Mesenchymal stem cell (in vitro differentiated cells and primary cell): ENCODE data around the gene COL4A2.
A peak's percentile ranks its signal among the peaks of the same experiment; 100 is the strongest.

Experiments used
- DNase-seq: peaks from one replicate; pipeline ENCODE4 v3.0.0-alpha.2; 2013
- H2AFZ ChIP-seq: one replicate; pipeline ENCODE4 v1.6.1; 2013; ENCODE audit warnings: low read depth, mild to moderate bottlenecking, control low read depth, inconsistent platforms, low read length, moderate library complexity
- H2AK5ac ChIP-seq: 2 replicates; pipeline ENCODE4 v1.6.1; 2013; ENCODE audit warnings: low read length, moderate library complexity, mild to moderate bottlenecking, inconsistent platforms; ENCODE audit not compliant: severe bottlenecking
- H2BK120ac ChIP-seq: one replicate; pipeline ENCODE4 v1.6.1; 2013; ENCODE audit warnings: low read depth, mild to moderate bottlenecking, inconsistent platforms, low read length, moderate library complexity
- H2BK12ac ChIP-seq, 2 experiments: one replicate each; pipeline ENCODE4 v1.6.1; 2013; ENCODE audit warnings: inconsistent platforms in 2 of 2, low read length in 2 of 2, mild to moderate bottlenecking in 2 of 2, moderate library complexity in 2 of 2, control low read depth in 1 of 2
- H2BK15ac ChIP-seq: one replicate; pipeline ENCODE4 v1.6.1; 2013; ENCODE audit warnings: mild to moderate bottlenecking, low read depth, inconsistent platforms; ENCODE audit not compliant: poor library complexity, severe bottlenecking
- H2BK5ac ChIP-seq: 2 replicates; pipeline ENCODE4 v1.6.1; 2013; ENCODE audit warnings: low read depth, mild to moderate bottlenecking, low read length, control low read depth, inconsistent platforms; ENCODE audit not compliant: poor library complexity, severe bottlenecking
- H3K14ac ChIP-seq, 2 experiments: one replicate each; pipeline ENCODE4 v1.6.1; 2013; ENCODE audit warnings: inconsistent platforms in 2 of 2, low read length in 2 of 2, control low read depth in 1 of 2, mild to moderate bottlenecking in 1 of 2, moderate library complexity in 1 of 2
- H3K18ac ChIP-seq, 2 experiments: one replicate each; pipeline ENCODE4 v1.6.1; 2013; ENCODE audit warnings: inconsistent platforms in 2 of 2, low read length in 2 of 2, control low read depth in 1 of 2, low read depth in 1 of 2, mild to moderate bottlenecking in 1 of 2
- H3K23ac ChIP-seq, 2 experiments: one replicate each; pipeline ENCODE4 v1.6.1; 2013; ENCODE audit warnings: inconsistent platforms in 2 of 2, low read length in 2 of 2, mild to moderate bottlenecking in 2 of 2, moderate library complexity in 2 of 2, control low read depth in 1 of 2
- H3K27ac ChIP-seq: 2 replicates; pipeline ENCODE4 v1.5.1; 2013; ENCODE audit warnings: mild to moderate bottlenecking, moderate library complexity, low read length, control low read depth, inconsistent platforms; ENCODE audit not compliant: poor library complexity, severe bottlenecking
- H3K27me3 ChIP-seq, 2 experiments: 2 replicates each; pipeline versions ENCODE4 v1.6.1 to v1.7.0; 2013; ENCODE audit warnings: low read length in 2 of 2, mild to moderate bottlenecking in 2 of 2, moderate library complexity in 2 of 2, control low read depth in 1 of 2, inconsistent platforms in 1 of 2; ENCODE audit not compliant: control insufficient read depth in 1 of 2, insufficient read depth in 1 of 2
- H3K36me3 ChIP-seq, 2 experiments: 2 replicates each; pipeline versions ENCODE4 v1.6.1 to v1.7.0; 2013; ENCODE audit warnings: low read length in 2 of 2, control low read depth in 1 of 2, inconsistent platforms in 1 of 2, low read depth in 1 of 2, mild to moderate bottlenecking in 1 of 2; ENCODE audit not compliant: insufficient read depth in 2 of 2, control insufficient read depth in 1 of 2
- H3K4ac ChIP-seq, 2 experiments: one replicate each; pipeline ENCODE4 v1.6.1; 2013; ENCODE audit warnings: inconsistent platforms in 2 of 2, low read length in 2 of 2, mild to moderate bottlenecking in 2 of 2, moderate library complexity in 2 of 2, control low read depth in 1 of 2, low read depth in 1 of 2
- H3K4me1 ChIP-seq: 2 replicates; pipeline ENCODE4 v1.6.1; 2013; ENCODE audit warnings: low read depth, low read length, control low read depth; ENCODE audit not compliant: control insufficient read depth, insufficient read depth
- H3K4me2 ChIP-seq: 2 replicates; pipeline ENCODE4 v1.6.1; 2013; ENCODE audit warnings: low read length, mild to moderate bottlenecking, inconsistent platforms; ENCODE audit not compliant: poor library complexity, severe bottlenecking
- H3K4me3 ChIP-seq, 2 experiments: 2 replicates each; pipeline versions ENCODE4 v1.5.1 to v1.7.0; 2013; ENCODE audit warnings: low read length in 2 of 2, mild to moderate bottlenecking in 2 of 2, control low read depth in 1 of 2, low read depth in 1 of 2; ENCODE audit not compliant: insufficient read depth in 1 of 2
- H3K79me1 ChIP-seq: replicated peaks from 2 replicates; pipeline ENCODE4 v1.6.1; 2013; ENCODE audit warnings: mild to moderate bottlenecking, control low read depth, low read length, inconsistent platforms; ENCODE audit not compliant: poor library complexity, severe bottlenecking
- H3K9ac ChIP-seq: 2 replicates; pipeline ENCODE4 v1.7.0; 2013; ENCODE audit warnings: mild to moderate bottlenecking, low read length, moderate library complexity
- H3K9me3 ChIP-seq: 2 replicates; pipeline ENCODE4 v1.7.0; 2013; ENCODE audit warnings: mild to moderate bottlenecking, low read length; ENCODE audit not compliant: control insufficient read depth
- H4K8ac ChIP-seq: one replicate; pipeline ENCODE4 v1.6.1; 2013; ENCODE audit warnings: inconsistent platforms, mild to moderate bottlenecking, low read length, moderate library complexity
- H4K91ac ChIP-seq: one replicate; pipeline ENCODE4 v1.6.1; 2013; ENCODE audit warnings: mild to moderate bottlenecking, low read length, inconsistent platforms
- WGBS: methylation state at CpG from one replicate; pipeline ENCODE4 v1.1.7; 2013; ENCODE audit warnings: mixed read lengths; 5-methylcytosine and 5-hydroxymethylcytosine counted together

Gene COL4A2

GRCh38 chr13:110454956-110455355 is 147.9 kb downstream of the COL4A2 start:
- no peak overlapping the region for H3K4me3 ChIP-seq
- peak overlapping the region; percentile 4 for H4K8ac ChIP-seq
- WGBS: 91% methylated on average over 14 of the region's 14 CpGs
- H3K14ac ChIP-seq: no peak overlapping the region
- no peak overlapping the region for H2AK5ac ChIP-seq
- peaks cover 26 to 64% of the 10 kb centered on the region in 2 experiments for H3K36me3 ChIP-seq
- H3K18ac ChIP-seq: peak overlapping the region in 1 of 2 experiments; percentile 22
- no peak for DNase-seq
- no peaks in the 10 kb centered on the region for H3K27me3 ChIP-seq
- H3K4ac ChIP-seq: no peak overlapping the region
- no peak overlapping the region for H3K9ac ChIP-seq
- H2BK120ac ChIP-seq: no peak overlapping the region
- no peak overlapping the region for H2AFZ ChIP-seq
- no peak overlapping the region for H3K4me2 ChIP-seq
- peaks cover 10% of the 10 kb centered on the region for H3K79me1 ChIP-seq
- peaks cover 8% of the 10 kb centered on the region for H3K4me1 ChIP-seq
- H2BK5ac ChIP-seq: no peak overlapping the region
- no peak overlapping the region for H2BK12ac ChIP-seq
- H3K9me3 ChIP-seq: no peaks in the 10 kb centered on the region
- peak overlapping the region; percentile 8 for H4K91ac ChIP-seq
- no peak overlapping the region for H3K23ac ChIP-seq
- no peak overlapping the region for H2BK15ac ChIP-seq
- H3K27ac ChIP-seq: no peak overlapping the region

GRCh38 chr13:110455444-110455843 is 148.4 kb downstream of the COL4A2 start:
- Histone ChIP-seq H2BK15ac (no peak overlapping the region), H3K27me3 (no peaks in the 10 kb centered on the region), H3K23ac (no peak overlapping the region), H3K79me1 (peaks cover 8% of the 10 kb centered on the region), H2BK120ac (no peak overlapping the region), H3K4me2 (no peak overlapping the region), H3K14ac (no peak overlapping the region), H2AFZ (no peak overlapping the region), H3K4me3 (no peak overlapping the region), H2BK12ac (no peak overlapping the region), H3K36me3 (peaks cover 24 to 63% of the 10 kb centered on the region in 2 experiments), H3K9me3 (no peaks in the 10 kb centered on the region), H2AK5ac (no peak overlapping the region), H4K8ac (no peak overlapping the region), H3K27ac (peak overlapping the region; percentile 4), H4K91ac (no peak overlapping the region), H3K4ac (no peak overlapping the region), H3K9ac (no peak overlapping the region), H3K18ac (no peak overlapping the region), H3K4me1 (peaks cover 8% of the 10 kb centered on the region), H2BK5ac (no peak overlapping the region)
- DNase-seq: no peak
- WGBS: 89% methylated on average over 10 of the region's 10 CpGs

GRCh38 chr13:110455941-110456340 is 148.9 kb downstream of the COL4A2 start:
- Histone ChIP-seq H3K79me1 (peaks cover 8% of the 10 kb centered on the region), H2BK5ac (no peak overlapping the region), H3K23ac (no peak overlapping the region), H2AK5ac (no peak overlapping the region), H2BK12ac (no peak overlapping the region), H3K18ac (no peak overlapping the region), H4K8ac (peak overlapping the region; percentile 41), H3K27ac (no peak overlapping the region), H2BK15ac (no peak overlapping the region), H3K9me3 (no peaks in the 10 kb centered on the region), H3K14ac (no peak overlapping the region), H3K4me3 (peak overlapping the region in 1 of 2 experiments; percentile 9), H2BK120ac (no peak overlapping the region), H3K4me1 (peaks cover 4% of the 10 kb centered on the region), H3K36me3 (peaks cover 22 to 63% of the 10 kb centered on the region in 2 experiments), H3K4me2 (no peak overlapping the region), H3K9ac (no peak overlapping the region), H4K91ac (no peak overlapping the region), H3K27me3 (no peaks in the 10 kb centered on the region), H3K4ac (no peak overlapping the region), H2AFZ (no peak overlapping the region)
- DNase-seq: peak; percentile 86
- WGBS: 47% methylated on average over 3 of the region's 10 CpGs

GRCh38 chr13:110456550-110456949 is 149.5 kb downstream of the COL4A2 start:
- no peak overlapping the region for H2BK120ac ChIP-seq
- H3K36me3 ChIP-seq: peaks cover 20 to 66% of the 10 kb centered on the region in 2 experiments
- no peak overlapping the region for H3K4ac ChIP-seq
- H3K9ac ChIP-seq: no peak overlapping the region
- H2AK5ac ChIP-seq: no peak overlapping the region
- H3K23ac ChIP-seq: no peak overlapping the region
- no peak overlapping the region for H3K4me2 ChIP-seq
- no peak overlapping the region for H3K14ac ChIP-seq
- H2AFZ ChIP-seq: no peak overlapping the region
- no peaks in the 10 kb centered on the region for H3K9me3 ChIP-seq
- 96% methylated on average over 18 of the region's 18 CpGs for WGBS
- no peak overlapping the region for H2BK15ac ChIP-seq
- H3K79me1 ChIP-seq: peaks cover 8% of the 10 kb centered on the region
- H3K27ac ChIP-seq: no peak overlapping the region
- no peak for DNase-seq
- H3K4me3 ChIP-seq: no peak overlapping the region
- H4K91ac ChIP-seq: no peak overlapping the region
- no peaks in the 10 kb centered on the region for H3K27me3 ChIP-seq
- peak overlapping the region in 1 of 2 experiments; percentile 15 for H2BK12ac ChIP-seq
- no peak overlapping the region for H3K18ac ChIP-seq
- H4K8ac ChIP-seq: peak overlapping the region; percentile 45
- H2BK5ac ChIP-seq: no peak overlapping the region
- H3K4me1 ChIP-seq: peaks cover 3% of the 10 kb centered on the region
